Mononuclear cell (primary cell): ENCODE data around the gene OR52H1. TPM values are rescaled to one million over a fixed set of nuclear protein-coding genes. Genes with fewer than 3 reads are reported as not detected.
"Not testable (repeated sequence)": the region's sequence is repeated elsewhere in the genome, so short reads cannot be mapped to it uniquely, and the experiment has no call there.

Experiments
- H3K27me3 ChIP-seq: 2 replicates; pipeline ENCODE4 v1.6.0; 2011; ENCODE audit warnings: low read length, control low read depth; ENCODE audit not compliant: insufficient read depth
- H3K4me1 ChIP-seq: 2 replicates; pipeline ENCODE4 v1.5.1; 2011; ENCODE audit warnings: mild to moderate bottlenecking, low read length, control low read depth; ENCODE audit not compliant: insufficient read depth
- H3K4me3 ChIP-seq: 2 replicates; pipeline ENCODE4 v1.5.1; 2011; ENCODE audit warnings: mild to moderate bottlenecking, low read length, moderate library complexity
- H3K9me3 ChIP-seq: 2 replicates; pipeline ENCODE4 v1.5.1; 2011; ENCODE audit warnings: low read depth, mild to moderate bottlenecking, control low read depth, low read length
- total RNA-seq: library from RNA; depleted of rRNA; stranded (reverse); fragments of >200 nt; gene quantifications from one replicate; pipeline ENCODE4 v1.2.3, GENCODE V29; 2012

OR52H1 gene
- 0.63 TPM for total RNA-seq

GRCh38 chr11:5548440-5548839 is at the start of gene OR52H1:
TSS of gene OR52H1 (minus strand) at chr11:5548540. CDS start at chr11:5545505, 3,035 bp downstream.
- no peaks in the 10 kb centered on the region for H3K27me3 ChIP-seq
- no peaks in the 10 kb centered on the region for H3K4me1 ChIP-seq
- H3K4me3 ChIP-seq, result no peak within 1 kb of the TSS
- no peaks in the 10 kb centered on the region for H3K9me3 ChIP-seq

- H3K4me1 ChIP-seq, result peaks cover 10% of the 10 kb centered on the region
- H3K4me3 ChIP-seq, result no peak overlapping the region
- no peaks in the 10 kb centered on the region for H3K27me3 ChIP-seq
- no peaks in the 10 kb centered on the region for H3K9me3 ChIP-seq
Observed at GRCh38 chr11:5597953-5598352, 49.6 kb upstream of the OR52H1 start.

DNA sequence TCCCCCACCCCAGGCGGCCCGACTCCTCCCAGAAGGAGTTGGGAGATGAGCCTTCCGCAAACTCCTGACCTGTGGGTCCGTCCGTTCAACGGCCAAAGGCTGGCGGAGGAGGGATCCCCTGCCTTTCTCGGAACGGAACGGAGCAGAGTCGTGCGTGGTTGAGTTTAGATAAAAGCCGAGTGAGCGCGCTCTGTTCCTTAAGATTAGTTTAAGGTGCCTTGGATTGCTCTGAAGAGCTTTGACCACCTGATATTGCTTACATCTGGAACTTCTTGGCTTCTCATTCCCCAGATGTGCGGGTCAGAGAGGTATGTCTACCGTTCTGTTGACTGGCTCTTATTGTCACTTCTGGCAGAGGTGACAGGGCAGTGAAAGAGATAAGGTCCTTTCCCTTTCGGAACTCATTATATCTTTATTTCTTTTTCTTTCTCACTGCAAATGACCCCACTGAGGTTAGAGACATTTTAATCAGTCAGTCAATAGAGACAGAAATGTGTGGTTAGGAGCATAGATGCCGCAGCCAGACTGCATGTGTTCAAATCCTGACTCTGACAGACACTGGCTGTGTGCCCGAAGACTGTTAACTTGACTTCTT is 48.4 kb upstream of the OR52H1 start, which contains the start of gene TRIM6:
TSS of gene TRIM6 (plus strand) at position 31 of the 595 bp plus-strand sequence. CDS start at position 292, 261 bp downstream.
- H3K27me3 ChIP-seq, result no peaks in the 10 kb centered on the region
- H3K4me3 ChIP-seq, result peak within 1 kb of the TSS; percentile 40
- no peaks in the 10 kb centered on the region for H3K9me3 ChIP-seq
- H3K4me1 ChIP-seq, result peaks cover 10% of the 10 kb centered on the region

DNA sequence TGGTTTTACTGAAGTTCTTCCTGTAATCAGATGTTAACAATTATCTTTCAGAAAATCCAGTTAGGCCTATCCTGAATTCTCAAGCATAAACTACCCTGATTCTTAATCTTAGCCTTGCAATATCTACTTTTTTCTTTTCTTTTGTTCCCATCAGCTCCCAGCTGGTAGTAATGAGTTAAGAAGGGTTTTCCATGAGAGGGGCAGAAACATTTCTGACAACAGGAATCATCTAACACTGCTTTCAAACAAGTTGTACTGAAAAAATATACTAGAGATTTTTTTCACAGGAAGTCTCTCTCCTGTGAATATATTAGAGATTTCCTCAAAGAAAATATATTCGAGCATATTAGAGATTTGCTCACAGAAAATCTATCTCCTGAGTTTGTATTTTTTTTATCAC is 44.8 kb upstream of the OR52H1 start:
- H3K4me3 ChIP-seq, result no peak overlapping the region
- H3K27me3 ChIP-seq, result no peaks in the 10 kb centered on the region

GRCh38 chr11:5592615-5593014 is 44.3 kb upstream of the OR52H1 start:
- Histone ChIP-seq H3K9me3 (no peaks in the 10 kb centered on the region), H3K27me3 (no peaks in the 10 kb centered on the region), H3K4me3 (no peak overlapping the region), H3K4me1 (peaks cover 10% of the 10 kb centered on the region)

More for the DNA sequence above, 44.8 kb upstream of the OR52H1 start:
- no peaks in the 10 kb centered on the region for H3K9me3 ChIP-seq
- H3K4me1 ChIP-seq, result peaks cover 10% of the 10 kb centered on the region

DNA sequence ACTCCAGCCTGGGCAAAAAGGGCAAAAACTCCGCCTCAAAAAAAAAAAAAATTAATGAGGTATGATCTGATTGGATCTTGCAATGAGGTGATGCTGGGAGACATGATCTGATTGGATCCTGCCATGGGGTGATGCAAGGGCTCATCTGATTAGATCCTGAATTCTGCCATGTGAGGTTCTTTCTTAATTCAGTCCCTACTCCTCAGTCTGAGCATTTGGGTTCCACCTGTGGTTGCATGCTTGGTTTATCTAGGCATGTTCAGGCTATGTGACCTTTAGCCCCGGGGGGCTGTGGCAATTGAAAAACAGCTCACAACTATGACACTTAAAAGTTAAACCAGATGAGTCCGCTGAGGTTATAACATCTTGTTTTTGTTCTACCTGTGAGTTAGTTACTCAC is 43.3 kb upstream of the OR52H1 start:
- peaks cover 5% of the 10 kb centered on the region for H3K4me1 ChIP-seq
- no peaks in the 10 kb centered on the region for H3K27me3 ChIP-seq
- H3K4me3 ChIP-seq, result no peak overlapping the region
- H3K9me3 ChIP-seq, result no peaks in the 10 kb centered on the region

DNA sequence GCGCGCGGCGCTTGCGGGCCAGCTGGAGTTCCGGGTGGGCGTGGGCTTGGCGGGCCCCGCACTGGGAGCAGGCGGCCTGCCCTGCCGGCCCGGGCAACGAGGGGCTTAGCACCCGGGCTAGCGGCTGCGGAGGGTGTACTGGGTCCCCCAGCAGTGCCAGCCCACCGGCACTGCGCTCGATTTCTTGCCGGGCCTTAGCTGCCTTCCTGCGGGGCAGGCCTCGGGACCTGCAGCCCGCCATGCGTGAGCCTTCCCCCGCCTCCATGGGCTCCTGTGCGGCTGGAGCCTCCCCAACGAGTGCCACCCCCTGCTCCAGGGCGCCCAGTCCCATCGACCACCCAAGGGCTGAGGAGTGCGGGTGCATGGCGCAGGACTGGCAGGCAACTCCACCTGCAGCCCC is 41.6 kb upstream of the OR52H1 start:
- not testable (repeated sequence) for H3K4me1 ChIP-seq, H3K9me3 ChIP-seq, H3K27me3 ChIP-seq, H3K4me3 ChIP-seq

- H3K4me3 ChIP-seq, H3K27me3 ChIP-seq, H3K9me3 ChIP-seq, H3K4me1 ChIP-seq: not testable (repeated sequence)
Observed at GRCh38 chr11:5584458-5584857, 36.1 kb upstream of the OR52H1 start.

- Histone ChIP-seq H3K9me3 (no peaks in the 10 kb centered on the region), H3K4me3 (no peak overlapping the region), H3K4me1 (no peaks in the 10 kb centered on the region), H3K27me3 (no peaks in the 10 kb centered on the region)
Observed at GRCh38 chr11:5581014-5581413, 32.7 kb upstream of the OR52H1 start.

DNA sequence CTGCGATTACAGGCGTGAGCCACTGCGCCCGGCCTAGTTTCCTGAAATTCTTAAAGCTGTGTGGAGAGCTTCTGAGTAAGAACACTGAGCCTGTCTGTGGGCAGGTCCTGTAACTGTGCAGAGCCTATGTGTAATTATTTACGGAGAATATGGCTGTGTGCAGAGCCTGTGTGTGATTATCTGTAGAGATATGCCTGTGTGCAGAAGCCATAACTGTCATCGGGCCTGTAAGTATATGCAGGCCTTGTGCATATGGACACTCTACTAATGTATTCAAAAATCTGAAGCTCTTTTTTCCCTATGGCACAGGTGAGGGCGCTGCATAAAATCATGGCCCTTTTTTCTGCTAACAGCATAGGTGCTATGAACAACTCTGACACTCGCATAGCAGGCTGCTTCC is 32.2 kb upstream of the OR52H1 start, which contains the start of gene OR52B6:
TSS of gene OR52B6 (plus strand) at position 301 of the 400 bp plus-strand sequence. CDS start at position 301, 0 bp downstream.
- Histone ChIP-seq H3K4me1 (no peaks in the 10 kb centered on the region), H3K9me3 (no peaks in the 10 kb centered on the region), H3K27me3 (no peaks in the 10 kb centered on the region), H3K4me3 (no peak within 1 kb of the TSS)

- no peaks in the 10 kb centered on the region for H3K4me1 ChIP-seq
- no peaks in the 10 kb centered on the region for H3K9me3 ChIP-seq
- H3K4me3 ChIP-seq, result no peak overlapping the region
- H3K27me3 ChIP-seq, result no peaks in the 10 kb centered on the region
Observed at GRCh38 chr11:5577101-5577500, 28.8 kb upstream of the OR52H1 start.

DNA sequence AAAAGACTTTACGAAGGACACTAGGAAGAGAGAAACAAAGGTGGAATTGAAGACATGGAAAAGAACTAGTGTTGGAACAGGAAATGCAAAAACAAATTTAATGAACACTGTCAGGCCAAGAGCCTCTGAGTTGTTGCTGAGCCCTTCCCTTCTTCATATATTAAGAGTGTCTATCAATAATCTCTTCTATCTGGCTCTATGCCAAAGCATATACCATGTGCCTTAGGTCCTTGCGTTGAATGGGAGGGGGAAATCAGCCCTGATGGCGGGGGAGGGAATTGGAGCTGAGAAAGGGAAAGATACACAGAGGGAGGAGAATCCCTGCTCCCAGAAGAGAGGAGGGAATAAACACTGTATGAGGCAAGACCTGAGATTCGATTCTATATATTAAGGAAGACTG is 26.8 kb upstream of the OR52H1 start:
- Histone ChIP-seq H3K4me3 (no peak overlapping the region), H3K9me3 (no peaks in the 10 kb centered on the region), H3K27me3 (no peaks in the 10 kb centered on the region), H3K4me1 (no peaks in the 10 kb centered on the region)

GRCh38 chr11:5574654-5575053 is 26.3 kb upstream of the OR52H1 start:
- Histone ChIP-seq H3K4me1 (no peaks in the 10 kb centered on the region), H3K9me3 (no peaks in the 10 kb centered on the region), H3K27me3 (no peaks in the 10 kb centered on the region), H3K4me3 (no peak overlapping the region)

DNA sequence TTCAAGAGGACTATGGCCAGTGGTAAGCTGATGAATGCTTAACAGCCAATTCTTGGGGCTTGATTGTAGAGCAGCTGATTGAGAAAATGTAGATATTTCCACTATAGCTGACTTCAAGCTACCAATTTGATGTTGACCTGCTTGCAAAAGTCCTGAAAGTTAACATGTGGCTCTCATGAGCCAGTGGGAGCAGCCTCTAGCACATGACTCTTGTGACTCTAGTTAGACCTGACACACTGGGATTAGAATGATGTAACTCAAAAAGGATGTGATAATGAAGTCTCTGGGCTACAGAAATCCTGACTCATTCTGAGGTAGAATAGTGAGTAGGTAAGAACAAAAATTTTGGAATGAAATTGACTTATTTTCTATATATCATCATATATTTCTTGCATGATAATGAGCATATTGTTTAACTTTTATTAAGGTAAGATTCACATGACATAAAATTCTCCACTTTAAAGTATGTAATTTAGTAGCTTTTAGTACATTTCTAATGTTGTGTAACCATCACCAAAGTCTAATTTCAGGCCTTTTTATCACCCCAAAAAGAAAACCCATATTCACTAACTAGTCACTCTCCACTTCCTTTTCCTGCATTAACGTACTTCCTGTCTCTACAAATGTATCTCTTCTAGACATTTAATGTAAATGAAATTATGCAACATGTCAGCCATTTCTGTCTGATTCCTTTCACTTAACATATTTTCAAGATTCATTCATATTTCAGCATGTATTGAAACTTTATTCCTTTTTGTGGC is 16.1 kb upstream of the OR52H1 start:
- Histone ChIP-seq H3K27me3 (no peaks in the 10 kb centered on the region), H3K9me3 (no peaks in the 10 kb centered on the region), H3K4me1 (no peaks in the 10 kb centered on the region), H3K4me3 (no peak overlapping the region)

DNA sequence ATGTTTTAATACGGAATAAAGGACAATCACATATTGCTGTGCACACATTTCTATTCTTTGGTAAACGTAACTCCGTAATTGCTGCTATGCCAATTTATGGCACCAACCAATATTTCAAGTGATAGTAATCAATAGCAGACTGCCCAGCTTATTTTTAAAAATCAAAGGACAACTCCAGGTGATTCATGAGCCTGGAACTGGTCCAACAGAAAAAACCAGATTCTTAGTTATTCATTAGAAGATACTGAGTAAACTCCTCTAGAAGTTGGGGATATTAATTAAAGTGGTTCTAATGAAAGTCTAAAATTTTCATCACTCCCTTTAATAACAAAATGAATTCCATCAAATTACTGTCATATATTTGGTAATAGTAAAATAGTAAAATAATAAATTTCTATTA is 9.4 kb upstream of the OR52H1 start:
- Histone ChIP-seq H3K9me3 (no peaks in the 10 kb centered on the region), H3K4me1 (no peaks in the 10 kb centered on the region), H3K27me3 (no peaks in the 10 kb centered on the region), H3K4me3 (no peak overlapping the region)
